ENCODE data around the gene ZFP64. TPM values are rescaled to one million over a fixed set of nuclear protein-coding genes. Genes with fewer than 3 reads are reported as not detected.

Gene ZFP64
- total RNA-seq, 1 experiment from 2014 or later = 33.5 TPM

DNA sequence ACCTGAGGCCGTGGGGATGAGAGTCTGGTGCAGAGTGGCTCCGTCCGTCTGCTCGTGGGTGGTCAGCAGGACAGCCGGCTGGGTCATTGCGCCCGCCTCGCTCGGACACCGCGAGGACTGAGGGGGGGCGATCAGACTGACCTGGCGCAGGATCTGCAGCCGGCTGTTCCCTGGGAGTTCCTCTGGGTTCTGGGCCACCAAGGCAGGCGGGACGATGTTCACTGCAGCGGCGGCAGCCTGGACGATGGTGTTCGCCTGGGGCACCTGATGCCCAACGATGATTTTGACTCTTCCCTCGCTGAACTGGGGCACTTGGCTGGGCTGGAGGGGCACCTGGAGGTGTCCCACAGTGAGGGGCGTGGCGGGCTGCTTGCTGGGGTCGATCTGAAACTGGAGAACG lies 39.2 kb downstream of the ZFP64 start:
- Histone ChIP-seq H3K36me3 (ENCODE audit: insufficient read depth, low read length, poor library complexity, severe bottlenecking) (no peaks in the 10 kb centered on the region), H3K4me3 (ENCODE audit: low read depth, low read length, poor library complexity, severe bottlenecking) (no peak overlapping the region), H3K4me1 (ENCODE audit: insufficient read depth, low read length, poor library complexity, severe bottlenecking) (no peaks in the 10 kb centered on the region), H3K9me3 (ENCODE audit: low read depth, low read length, poor library complexity, severe bottlenecking) (peaks cover 3% of the 10 kb centered on the region), H3K27me3 (replicated peaks; ENCODE audit: insufficient read depth, low read depth, low read length, poor library complexity) (no peaks in the 10 kb centered on the region), H3K27ac (ENCODE audit: low read depth, low read length, poor library complexity, severe bottlenecking) (no peak overlapping the region)
- ChIA-PET POLR2A (ENCODE audit: low non-redundant PET) (no interaction called here), CTCF (no interaction called here)
- BruUV-seq (replicated peaks) = no TSS peak
- intact Hi-C loops (cut with micrococcal nuclease; ENCODE audit: unreplicated experiment) = no loop called here
- TF ChIP-seq EZH2 (IDR thresholded peaks at IDR 0.05; ENCODE audit: borderline replicate concordance, low read depth, low read length, poor library complexity, severe bottlenecking) = no peak
- TF ChIP-seq, protein P1, sequence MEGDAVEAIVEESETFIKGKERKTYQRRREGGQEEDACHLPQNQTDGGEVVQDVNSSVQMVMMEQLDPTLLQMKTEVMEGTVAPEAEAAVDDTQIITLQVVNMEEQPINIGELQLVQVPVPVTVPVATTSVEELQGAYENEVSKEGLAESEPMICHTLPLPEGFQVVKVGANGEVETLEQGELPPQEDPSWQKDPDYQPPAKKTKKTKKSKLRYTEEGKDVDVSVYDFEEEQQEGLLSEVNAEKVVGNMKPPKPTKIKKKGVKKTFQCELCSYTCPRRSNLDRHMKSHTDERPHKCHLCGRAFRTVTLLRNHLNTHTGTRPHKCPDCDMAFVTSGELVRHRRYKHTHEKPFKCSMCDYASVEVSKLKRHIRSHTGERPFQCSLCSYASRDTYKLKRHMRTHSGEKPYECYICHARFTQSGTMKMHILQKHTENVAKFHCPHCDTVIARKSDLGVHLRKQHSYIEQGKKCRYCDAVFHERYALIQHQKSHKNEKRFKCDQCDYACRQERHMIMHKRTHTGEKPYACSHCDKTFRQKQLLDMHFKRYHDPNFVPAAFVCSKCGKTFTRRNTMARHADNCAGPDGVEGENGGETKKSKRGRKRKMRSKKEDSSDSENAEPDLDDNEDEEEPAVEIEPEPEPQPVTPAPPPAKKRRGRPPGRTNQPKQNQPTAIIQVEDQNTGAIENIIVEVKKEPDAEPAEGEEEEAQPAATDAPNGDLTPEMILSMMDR (conservative IDR thresholded peaks at IDR 0.05; ENCODE audit: low read depth, low read length) = no peak
- DNase-seq (ENCODE audit: low spot score) = no peak

DNA sequence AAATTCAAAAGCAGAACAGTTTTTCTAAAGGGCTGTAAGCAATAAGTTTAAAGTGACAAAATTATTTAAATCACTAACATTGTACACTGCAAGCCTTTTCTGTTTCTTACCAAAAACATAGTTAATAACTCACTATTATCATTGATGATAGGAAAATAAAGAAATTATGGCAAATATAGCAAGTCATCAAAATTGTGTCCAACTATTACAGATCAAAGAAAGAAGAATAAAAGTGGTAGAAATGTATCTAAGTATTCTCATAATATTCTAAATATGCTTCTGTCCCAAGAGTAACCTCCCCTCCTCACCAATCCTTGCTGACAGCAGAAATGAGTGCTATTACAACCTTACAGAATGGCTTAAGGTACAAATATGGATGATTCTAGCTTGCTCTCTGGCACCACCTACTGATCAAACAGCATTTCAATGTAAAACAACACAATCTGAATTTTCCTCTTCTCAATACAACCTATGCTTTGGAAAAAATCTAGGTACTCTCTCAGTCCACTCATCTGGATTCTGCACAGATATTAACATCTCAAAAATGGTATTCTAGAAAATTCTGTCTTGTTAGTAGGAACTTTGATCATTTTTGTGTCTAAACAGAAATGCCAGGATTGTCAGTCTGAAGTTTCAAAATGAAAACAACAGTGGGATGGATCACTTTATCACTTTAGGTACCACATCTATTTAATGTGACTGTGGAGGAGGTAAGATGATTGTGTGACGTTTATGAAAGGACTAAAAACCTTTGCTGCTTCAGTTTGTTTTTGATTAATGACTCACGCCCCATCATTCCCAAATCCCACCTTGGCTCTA lies 40.9 kb downstream of the ZFP64 start:
- CTCF ChIA-PET = interaction anchor here (0.5 to 1.4 kb wide), 2 partner anchors 22 to 1486 kb away, joined by 5 to 6 read pairs; no protein-coding TSS in a partner anchor
- H3K9me3 ChIP-seq (ENCODE audit: low read depth, low read length, poor library complexity, severe bottlenecking) = no peaks in the 10 kb centered on the region
- no peak overlapping the region for H3K27ac ChIP-seq (ENCODE audit: low read depth, low read length, poor library complexity, severe bottlenecking)
- intact Hi-C loops (cut with micrococcal nuclease; ENCODE audit: unreplicated experiment) = no loop called here
- H3K4me3 ChIP-seq (ENCODE audit: low read depth, low read length, poor library complexity, severe bottlenecking) = no peak overlapping the region
- DNase-seq (ENCODE audit: low spot score) = peak; percentile 69
- no TSS peak for BruUV-seq (replicated peaks)
- no peaks in the 10 kb centered on the region for H3K36me3 ChIP-seq (ENCODE audit: insufficient read depth, low read length, poor library complexity, severe bottlenecking)
- POLR2A ChIA-PET (ENCODE audit: low non-redundant PET) = interaction anchor here (0.7 kb wide), 1 partner anchor 10 kb away, joined by 4 read pairs; no protein-coding TSS in a partner anchor
- H3K4me1 ChIP-seq (ENCODE audit: insufficient read depth, low read length, poor library complexity, severe bottlenecking) = no peaks in the 10 kb centered on the region
- TF ChIP-seq EZH2 (IDR thresholded peaks at IDR 0.05; ENCODE audit: borderline replicate concordance, low read depth, low read length, poor library complexity, severe bottlenecking) = no peak
- TF ChIP-seq, protein P1 (conservative IDR thresholded peaks at IDR 0.05; ENCODE audit: low read depth, low read length) = peak; percentile 87
- H3K27me3 ChIP-seq (replicated peaks; ENCODE audit: insufficient read depth, low read depth, low read length, poor library complexity) = no peaks in the 10 kb centered on the region

DNA sequence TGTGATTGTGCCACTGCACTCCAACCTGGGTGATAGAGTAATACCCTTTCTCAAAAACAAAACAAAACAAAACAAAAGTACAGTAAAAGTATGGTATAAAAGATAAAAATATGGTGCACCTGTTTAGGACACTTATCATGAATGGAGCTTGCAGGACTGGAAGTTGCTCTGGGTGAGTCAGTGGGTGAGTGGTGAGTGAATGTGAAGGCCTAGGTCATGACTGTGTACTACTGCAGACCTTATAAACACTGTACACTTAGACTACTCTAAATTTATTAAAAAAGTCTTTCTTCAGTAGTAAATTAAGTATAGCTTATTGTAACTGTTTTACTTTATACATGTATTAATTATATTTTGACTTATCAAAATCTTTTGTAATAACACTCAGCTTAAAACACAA lies 46.0 kb downstream of the ZFP64 start:
- no peaks in the 10 kb centered on the region for H3K9me3 ChIP-seq (ENCODE audit: low read depth, low read length, poor library complexity, severe bottlenecking)
- POLR2A ChIA-PET (ENCODE audit: low non-redundant PET) = no interaction called here
- no peak for DNase-seq (ENCODE audit: low spot score)
- H3K4me1 ChIP-seq (ENCODE audit: insufficient read depth, low read length, poor library complexity, severe bottlenecking) = no peaks in the 10 kb centered on the region
- no peak for TF ChIP-seq EZH2 (IDR thresholded peaks at IDR 0.05; ENCODE audit: borderline replicate concordance, low read depth, low read length, poor library complexity, severe bottlenecking)
- TF ChIP-seq, protein P1 (conservative IDR thresholded peaks at IDR 0.05; ENCODE audit: low read depth, low read length) = no peak
- no peak overlapping the region for H3K27ac ChIP-seq (ENCODE audit: low read depth, low read length, poor library complexity, severe bottlenecking)
- H3K36me3 ChIP-seq (ENCODE audit: insufficient read depth, low read length, poor library complexity, severe bottlenecking) = no peaks in the 10 kb centered on the region
- no peaks in the 10 kb centered on the region for H3K27me3 ChIP-seq (replicated peaks; ENCODE audit: insufficient read depth, low read depth, low read length, poor library complexity)
- no peak overlapping the region for H3K4me3 ChIP-seq (ENCODE audit: low read depth, low read length, poor library complexity, severe bottlenecking)
- intact Hi-C loops (cut with micrococcal nuclease; ENCODE audit: unreplicated experiment) = no loop called here
- BruUV-seq (replicated peaks) = no TSS peak
- CTCF ChIA-PET = no interaction called here
